CD14-positive monocyte (primary cell): ENCODE results near the gene CACNB4. TPM values are rescaled to one million over a fixed set of nuclear protein-coding genes. Genes with fewer than 3 reads are reported as not detected.

Source experiments
- DNase-seq, 3 donors: peaks; one replicate each; pipeline ENCODE4 v3.0.0-alpha.2; 2011 to 2022
- H2AFZ ChIP-seq: 2 replicates; pipeline ENCODE4 v1.6.0; 2012; ENCODE audit warnings: mild to moderate bottlenecking, low read depth, low read length, inconsistent platforms; ENCODE audit not compliant: insufficient read depth, poor library complexity, severe bottlenecking
- H3K27ac ChIP-seq, 2 donors: 1 replicate in 1 of 2; 2 replicates in 1 of 2; pipeline ENCODE4 v1.5.1; 2012 to 2013; ENCODE audit warnings: low read length in 2 of 2, control low read depth in 1 of 2, inconsistent platforms in 1 of 2, low read depth in 1 of 2, mild to moderate bottlenecking in 1 of 2
- H3K27me3 ChIP-seq, 2 donors: one replicate each; pipeline versions ENCODE4 v1.6.0 to v1.6.1; 2011 to 2013; ENCODE audit warnings: low read length in 2 of 2; ENCODE audit not compliant: control insufficient read depth in 2 of 2, insufficient read depth in 2 of 2
- H3K36me3 ChIP-seq, 2 donors: replicated peaks in 1 of 2; 1 replicate in 1 of 2; 2 replicates in 1 of 2; pipeline versions ENCODE4 v1.5.1 to v1.6.1; 2012 to 2013; ENCODE audit warnings: low read length in 2 of 2, control low read depth in 1 of 2, inconsistent platforms in 1 of 2, mild to moderate bottlenecking in 1 of 2; ENCODE audit not compliant: insufficient read depth in 2 of 2, control insufficient read depth in 1 of 2
- H3K4me1 ChIP-seq, 2 donors: 1 replicate in 1 of 2; 2 replicates in 1 of 2; pipeline versions ENCODE4 v1.5.1 to v1.6.1; 2012 to 2013; ENCODE audit warnings: low read length in 2 of 2, control low read depth in 1 of 2, inconsistent platforms in 1 of 2, mild to moderate bottlenecking in 1 of 2, moderate library complexity in 1 of 2; ENCODE audit not compliant: insufficient read depth in 2 of 2, control insufficient read depth in 1 of 2
- H3K4me2 ChIP-seq: replicated peaks from 2 replicates; pipeline ENCODE3; 2012; ENCODE audit warnings: low read length, moderate library complexity, mild to moderate bottlenecking; ENCODE audit not compliant: poor library complexity, severe bottlenecking; ENCODE audit errors: extremely low read depth
- H3K4me3 ChIP-seq, 3 experiments: fragments of 200-600 bp in 1 of 3; sonication (generic) in 1 of 3; replicated peaks in 1 of 3; 1 replicate in 2 of 3; 2 replicates in 1 of 3; pipeline ENCODE4 v1.5.1; 2011 to 2013; ENCODE audit warnings: low read length in 3 of 3, mild to moderate bottlenecking in 3 of 3, control low read depth in 2 of 3, low read depth in 2 of 3, inconsistent platforms in 1 of 3, moderate library complexity in 1 of 3
- H3K79me2 ChIP-seq: 2 replicates; pipeline ENCODE4 v1.6.0; 2012; ENCODE audit warnings: mild to moderate bottlenecking, control low read depth, inconsistent platforms, low read length, moderate library complexity; ENCODE audit not compliant: insufficient read depth
- H3K9ac ChIP-seq: 2 replicates; pipeline ENCODE4 v1.6.0; 2017; ENCODE audit warnings: low read length, mild to moderate bottlenecking; ENCODE audit not compliant: insufficient read depth, poor library complexity, severe bottlenecking
- H3K9me3 ChIP-seq, 2 donors: replicated peaks in 1 of 2; 1 replicate in 1 of 2; 2 replicates in 1 of 2; pipeline versions ENCODE4 v1.5.1 to v1.6.1; 2012 to 2013; ENCODE audit warnings: low read length in 2 of 2, control low read depth in 1 of 2; ENCODE audit not compliant: control insufficient read depth in 1 of 2, insufficient read depth in 1 of 2
- H4K20me1 ChIP-seq: 2 replicates; pipeline ENCODE4 v1.6.0; 2012; ENCODE audit warnings: mild to moderate bottlenecking, low read length, control low read depth, moderate library complexity; ENCODE audit not compliant: insufficient read depth
- H3K27ac Mint-ChIP-seq, 7 donors: one replicate each; pipeline ENCODE4 v1.8.0; 2020; ENCODE audit warnings: mild to moderate bottlenecking in 7 of 7, mixed read lengths in 7 of 7, moderate library complexity in 6 of 7, inconsistent platforms in 2 of 7
- H3K27me3 Mint-ChIP-seq, 3 donors: one replicate each; pipeline ENCODE4 v1.8.0; 2021 to 2022; ENCODE audit warnings: low read depth in 3 of 3, mild to moderate bottlenecking in 3 of 3, mixed read lengths in 3 of 3, moderate library complexity in 3 of 3, inconsistent platforms in 1 of 3
- H3K36me3 Mint-ChIP-seq, 2 donors: one replicate each; pipeline ENCODE4 v1.8.0; 2020; ENCODE audit warnings: mixed read lengths in 2 of 2, inconsistent platforms in 1 of 2, mild to moderate bottlenecking in 1 of 2
- H3K4me1 Mint-ChIP-seq: one replicate; pipeline ENCODE4 v1.8.0; 2020; ENCODE audit warnings: mild to moderate bottlenecking, mixed read lengths
- H3K4me3 Mint-ChIP-seq, 2 donors: one replicate each; pipeline ENCODE4 v1.8.0; 2020; ENCODE audit warnings: mild to moderate bottlenecking in 2 of 2, mixed read lengths in 2 of 2, moderate library complexity in 1 of 2
- H3K9me3 Mint-ChIP-seq, 7 donors: one replicate each; pipeline ENCODE4 v1.8.0; 2020 to 2022; ENCODE audit warnings: mixed read lengths in 7 of 7, mild to moderate bottlenecking in 6 of 7, moderate library complexity in 6 of 7, inconsistent platforms in 2 of 7
- WGBS: methylation state at CpG from one replicate; pipeline ENCODE4 v1.1.5; 2013; ENCODE audit warnings: missing lambda C conversion rate; ENCODE audit not compliant: insufficient coverage; 5-methylcytosine and 5-hydroxymethylcytosine counted together
- intact Hi-C, 2 donors: fragments of 100-400 bp; cut with micrococcal nuclease; formaldehyde crosslinking; loops; one replicate each; pipeline versions ENCODE4 v1.15.0 to v1.15.1; 2023
- polyA plus RNA-seq, 3 donors: library from polyadenylated mRNA; depleted of rRNA in 1 of 3; unstranded in 2 of 3; stranded (reverse) in 1 of 3; fragments of 300-500 nt in 2 of 3; fragments of >200 nt in 1 of 3; fragmentation: Illumina TruSeq in 2 of 3; gene quantifications; 1 replicate in 2 of 3; 2 replicates in 1 of 3; pipeline ENCODE4 v1.2.3, GENCODE V29; 2012 to 2021
- TF ChIP-seq, protein P1 (sequence below): fragments of 200-600 bp; IDR thresholded peaks from one replicate; pipeline ENCODE4 v1.8.0; 2022; ENCODE audit warnings: antibody characterized with exemption, mild to moderate bottlenecking

Gene CACNB4
- polyA plus RNA-seq, 3 donors = 0.44 to 1.9 (median 1.1) TPM

DNA sequence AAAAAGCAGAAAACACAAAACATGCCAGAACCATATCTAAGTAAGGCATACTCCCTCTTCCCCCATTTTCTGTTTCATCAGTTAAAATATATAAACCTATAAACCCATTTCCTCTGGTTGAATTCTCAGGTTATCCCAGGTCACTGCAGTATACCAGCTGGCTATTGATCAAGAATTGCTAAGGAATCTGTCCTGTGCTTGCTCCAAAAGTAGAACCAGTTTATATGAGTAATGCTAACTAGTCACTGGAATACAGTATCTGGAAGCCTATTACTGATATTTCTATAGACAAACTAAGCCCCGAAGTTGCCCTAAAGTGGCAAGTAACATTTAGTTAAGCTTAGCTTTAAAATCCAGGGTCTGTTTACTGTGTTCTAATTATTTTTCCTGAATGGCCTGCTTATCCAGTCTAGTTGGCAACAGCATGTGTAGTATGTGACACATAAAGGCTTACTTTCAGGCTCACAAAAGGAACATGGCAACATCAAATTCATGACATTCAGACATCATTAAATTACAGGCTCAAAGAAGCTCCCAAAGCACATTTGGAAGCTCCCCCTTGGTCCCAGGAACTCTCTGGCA lies 167.7 kb downstream of the CACNB4 start:
- H4K20me1 ChIP-seq = no peaks in the 10 kb centered on the region
- intact Hi-C loops = no loop called here
- H3K27me3 ChIP-seq = no peaks in the 10 kb centered on the region
- Mint-ChIP-seq H3K36me3 (no peaks in the 10 kb centered on the region), H3K9me3 (no peaks in the 10 kb centered on the region), H3K4me3 (no peak overlapping the region), H3K27ac (no peak overlapping the region), H3K4me1 (peaks cover 21% of the 10 kb centered on the region), H3K27me3 (peaks cover 0 to 4% (median 0%) of the 10 kb centered on the region in 3 donors)
- DNase-seq = no peak
- WGBS = no CpG with 5 or more reads among the region's 1 CpG
- H3K4me2 ChIP-seq = no peak overlapping the region
- no peak overlapping the region for H3K9ac ChIP-seq
- no peaks in the 10 kb centered on the region for H3K79me2 ChIP-seq
- peaks cover 13 to 20% of the 10 kb centered on the region in 2 donors for H3K4me1 ChIP-seq
- no peaks in the 10 kb centered on the region for H3K36me3 ChIP-seq
- H3K4me3 ChIP-seq = no peak overlapping the region
- TF ChIP-seq, protein P1, sequence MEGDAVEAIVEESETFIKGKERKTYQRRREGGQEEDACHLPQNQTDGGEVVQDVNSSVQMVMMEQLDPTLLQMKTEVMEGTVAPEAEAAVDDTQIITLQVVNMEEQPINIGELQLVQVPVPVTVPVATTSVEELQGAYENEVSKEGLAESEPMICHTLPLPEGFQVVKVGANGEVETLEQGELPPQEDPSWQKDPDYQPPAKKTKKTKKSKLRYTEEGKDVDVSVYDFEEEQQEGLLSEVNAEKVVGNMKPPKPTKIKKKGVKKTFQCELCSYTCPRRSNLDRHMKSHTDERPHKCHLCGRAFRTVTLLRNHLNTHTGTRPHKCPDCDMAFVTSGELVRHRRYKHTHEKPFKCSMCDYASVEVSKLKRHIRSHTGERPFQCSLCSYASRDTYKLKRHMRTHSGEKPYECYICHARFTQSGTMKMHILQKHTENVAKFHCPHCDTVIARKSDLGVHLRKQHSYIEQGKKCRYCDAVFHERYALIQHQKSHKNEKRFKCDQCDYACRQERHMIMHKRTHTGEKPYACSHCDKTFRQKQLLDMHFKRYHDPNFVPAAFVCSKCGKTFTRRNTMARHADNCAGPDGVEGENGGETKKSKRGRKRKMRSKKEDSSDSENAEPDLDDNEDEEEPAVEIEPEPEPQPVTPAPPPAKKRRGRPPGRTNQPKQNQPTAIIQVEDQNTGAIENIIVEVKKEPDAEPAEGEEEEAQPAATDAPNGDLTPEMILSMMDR = no peak
- H2AFZ ChIP-seq = no peak overlapping the region
- H3K9me3 ChIP-seq = no peaks in the 10 kb centered on the region
- no peak overlapping the region for H3K27ac ChIP-seq

DNA sequence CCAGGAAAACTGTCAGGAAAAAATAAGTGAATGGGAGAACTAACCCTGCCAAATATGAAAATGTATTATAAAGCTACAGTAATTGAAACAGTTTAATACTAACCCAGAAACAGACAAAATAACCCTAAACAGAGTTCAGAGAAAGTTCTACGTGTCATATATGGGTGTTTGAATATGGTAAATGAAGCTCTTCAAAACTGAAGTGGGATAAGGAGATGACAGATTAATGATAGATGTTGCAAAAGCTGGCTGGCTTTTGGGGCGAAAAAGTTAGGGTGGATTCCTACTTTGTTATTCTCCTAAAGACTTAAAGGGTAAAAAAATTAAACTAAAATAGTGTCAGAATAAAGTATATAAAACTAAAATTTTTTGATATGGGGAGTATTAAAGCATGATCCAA lies 168.8 kb downstream of the CACNB4 start:
- Histone ChIP-seq H3K9ac (no peak overlapping the region), H3K4me3 (no peak overlapping the region), H3K4me2 (no peak overlapping the region), H4K20me1 (no peaks in the 10 kb centered on the region), H3K9me3 (no peaks in the 10 kb centered on the region), H3K36me3 (no peaks in the 10 kb centered on the region), H3K4me1 (peaks cover 13 to 20% of the 10 kb centered on the region in 2 donors), H2AFZ (no peak overlapping the region), H3K27ac (no peak overlapping the region), H3K27me3 (no peaks in the 10 kb centered on the region), H3K79me2 (no peaks in the 10 kb centered on the region)
- TF ChIP-seq, protein P1 = no peak
- Mint-ChIP-seq H3K4me1 (peaks cover 21% of the 10 kb centered on the region), H3K27me3 (peaks cover 0 to 4% (median 0%) of the 10 kb centered on the region in 3 donors), H3K27ac (no peak overlapping the region), H3K36me3 (no peaks in the 10 kb centered on the region), H3K9me3 (peaks cover 0 to 2% (median 0%) of the 10 kb centered on the region in 7 donors), H3K4me3 (no peak overlapping the region)
- WGBS = no CpG with 5 or more reads among the region's 2 CpGs
- intact Hi-C loops = no loop called here
- DNase-seq = no peak
